GM18861 (cell line): ENCODE data around the gene ATP6V0C.
"Not testable (repeated sequence)": the region's sequence is repeated elsewhere in the genome, so short reads cannot be mapped to it uniquely, and the experiment has no call there.

Source experiments
- ATAC-seq: cut with Tn5 transposase; IDR thresholded peaks from one replicate; pipeline ENCODE4 v1.9.1; 2021; ENCODE audit not compliant: unreplicated experiment

Gene ATP6V0C

GRCh38 chr16:2540912-2541311 is 27.2 kb downstream of the ATP6V0C start:
- not testable (repeated sequence) for ATAC-seq

GRCh38 chr16:2541409-2541808 is 27.7 kb downstream of the ATP6V0C start:
- ATAC-seq = not testable (repeated sequence)

- not testable (repeated sequence) for ATAC-seq
These were observed 30.0 kb downstream of the ATP6V0C start for GRCh38 chr16:2543771-2544170.

- not testable (repeated sequence) for ATAC-seq
These were observed 36.6 kb downstream of the ATP6V0C start for GRCh38 chr16:2550283-2550878.

GRCh38 chr16:2551420-2551889 is 37.7 kb downstream of the ATP6V0C start:
- ATAC-seq = not testable (repeated sequence)

- ATAC-seq = not testable (repeated sequence)
These were observed 41.1 kb downstream of the ATP6V0C start for GRCh38 chr16:2554709-2555425.

GRCh38 chr16:2557150-2557549 is 43.4 kb downstream of the ATP6V0C start:
- ATAC-seq = not testable (repeated sequence)

- ATAC-seq = peak; percentile 46
These were observed 46.5 kb downstream of the ATP6V0C start for GRCh38 chr16:2560131-2560797.

GRCh38 chr16:2560798-2561133 is 47.0 kb downstream of the ATP6V0C start:
- ATAC-seq = peak; percentile 70

GRCh38 chr16:2567506-2567905 is 53.8 kb downstream of the ATP6V0C start:
- not testable (repeated sequence) for ATAC-seq

GRCh38 chr16:2568573-2568972 is 54.8 kb downstream of the ATP6V0C start:
- not testable (repeated sequence) for ATAC-seq
